ENCODE data around the gene PNRC2.
"Not testable (repeated sequence)": the region's sequence is repeated elsewhere in the genome, so short reads cannot be mapped to it uniquely, and the experiment has no call there.

The PNRC2 gene

DNA sequence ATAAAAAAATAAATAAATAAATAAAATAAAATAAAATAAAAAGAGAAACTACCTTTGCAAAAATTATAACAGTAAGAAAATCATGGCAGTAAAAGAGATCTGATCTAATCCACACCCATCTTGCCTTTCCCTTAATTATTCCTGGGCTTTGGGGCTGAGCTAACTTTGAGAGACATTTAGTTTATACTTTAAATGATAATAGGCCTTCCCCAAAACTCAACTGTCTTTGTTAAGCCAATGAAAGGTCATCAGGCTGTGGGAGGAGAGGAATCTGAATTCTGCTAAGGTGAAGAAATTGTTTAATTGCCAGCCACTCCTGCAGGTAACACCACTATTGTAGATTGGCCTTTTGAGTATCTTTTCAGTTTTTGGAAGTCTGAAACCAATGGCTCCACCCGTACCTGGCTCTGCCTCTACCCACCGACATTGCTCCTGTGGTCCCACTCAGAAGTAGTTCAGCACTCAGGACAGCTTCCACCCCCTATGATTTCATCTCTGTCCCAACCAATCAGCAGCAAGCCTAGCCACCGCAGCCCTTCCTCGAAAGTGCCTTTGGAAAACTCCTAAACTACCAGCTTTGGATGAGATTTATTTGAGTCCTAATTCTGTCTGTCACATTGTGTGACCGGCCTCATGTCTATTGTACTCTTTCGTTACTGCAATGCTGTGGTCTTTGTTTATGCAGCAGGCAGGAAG, 23.0 kb upstream of the PNRC2 start:
- Histone ChIP-seq H3K27ac (ENCODE audit: low read depth, low read length) (no peak overlapping the region), H3K4me3 (ENCODE audit: low read depth in 1 of 5, low read length in 5 of 5) (no peak overlapping the region), H3K36me3 (ENCODE audit: control insufficient read depth in 5 of 5, insufficient read depth in 5 of 5, low read length in 5 of 5) (no peaks in the 10 kb centered on the region), H3K9ac (ENCODE audit: low read length in 5 of 5) (no peak overlapping the region), H3K27me3 (ENCODE audit: control insufficient read depth in 5 of 5, insufficient read depth in 4 of 5, low read length in 5 of 5) (no peaks in the 10 kb centered on the region), H3K4me1 (ENCODE audit: control insufficient read depth in 5 of 5, insufficient read depth in 5 of 5, low read length in 5 of 5) (no peaks in the 10 kb centered on the region), H3K9me3 (ENCODE audit: control insufficient read depth in 5 of 5, low read length in 5 of 5) (no peaks in the 10 kb centered on the region)

DNA sequence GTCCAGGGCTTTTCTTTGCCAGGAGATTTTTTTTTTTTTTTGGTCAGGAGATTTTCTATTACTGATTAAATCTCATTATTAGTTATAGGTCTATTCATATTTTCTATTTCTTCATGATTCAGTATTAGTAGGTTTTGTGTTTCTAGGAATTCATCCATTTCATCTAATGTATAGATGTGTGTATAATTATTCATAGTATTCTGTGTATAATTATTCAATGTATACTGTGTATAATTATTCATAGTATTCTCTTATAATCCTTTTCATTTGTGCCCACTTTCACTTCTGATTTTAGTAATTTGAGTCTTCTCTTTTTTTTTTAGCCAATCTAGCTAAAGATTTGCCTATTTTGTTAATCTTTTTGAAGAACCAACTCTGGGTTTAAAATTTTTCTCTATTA, 12.3 kb upstream of the PNRC2 start:
- H3K4me3 ChIP-seq (ENCODE audit: low read depth in 1 of 5, low read length in 5 of 5): no peak overlapping the region
- no peaks in the 10 kb centered on the region for H3K36me3 ChIP-seq (ENCODE audit: control insufficient read depth in 5 of 5, insufficient read depth in 5 of 5, low read length in 5 of 5)
- peaks cover 0 to 2% (median 0%) of the 10 kb centered on the region in 5 donors for H3K4me1 ChIP-seq (ENCODE audit: control insufficient read depth in 5 of 5, insufficient read depth in 5 of 5, low read length in 5 of 5)
- H3K27me3 ChIP-seq (ENCODE audit: control insufficient read depth in 5 of 5, insufficient read depth in 4 of 5, low read length in 5 of 5): peaks cover 0 to 3% (median 0%) of the 10 kb centered on the region in 5 donors
- no peak overlapping the region for H3K9ac ChIP-seq (ENCODE audit: low read length in 5 of 5)
- H3K9me3 ChIP-seq (ENCODE audit: control insufficient read depth in 5 of 5, low read length in 5 of 5): peaks cover 0 to 9% (median 6%) of the 10 kb centered on the region in 5 donors
- H3K27ac ChIP-seq (ENCODE audit: low read depth, low read length): no peak overlapping the region

DNA sequence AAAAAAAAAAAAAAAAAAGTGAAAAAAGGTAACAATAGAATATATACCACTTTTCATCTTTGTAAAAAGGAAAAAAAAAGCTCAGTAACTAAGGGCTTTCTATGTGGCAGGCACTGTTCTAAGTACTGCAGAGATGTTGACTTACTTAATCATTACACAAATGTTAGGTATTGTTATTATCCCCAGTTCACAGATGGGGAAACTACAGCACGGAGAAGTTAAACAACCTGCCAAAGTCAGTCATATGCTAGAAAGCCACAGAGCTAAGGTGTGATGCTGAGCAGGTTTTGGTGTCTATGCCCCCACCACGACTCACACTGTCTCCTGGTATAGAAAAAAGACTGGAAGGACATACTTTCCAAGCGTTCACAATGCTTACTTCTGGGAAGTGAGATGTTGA, 6.6 kb upstream of the PNRC2 start:
- Histone ChIP-seq H3K36me3 (ENCODE audit: control insufficient read depth in 5 of 5, insufficient read depth in 5 of 5, low read length in 5 of 5) (no peaks in the 10 kb centered on the region), H3K4me1 (ENCODE audit: control insufficient read depth in 5 of 5, insufficient read depth in 5 of 5, low read length in 5 of 5) (peaks cover 1 to 16% (median 9%) of the 10 kb centered on the region in 5 donors), H3K27ac (ENCODE audit: low read depth, low read length) (no peak overlapping the region), H3K4me3 (ENCODE audit: low read depth in 1 of 5, low read length in 5 of 5) (no peak overlapping the region), H3K27me3 (ENCODE audit: control insufficient read depth in 5 of 5, insufficient read depth in 4 of 5, low read length in 5 of 5) (no peaks in the 10 kb centered on the region), H3K9me3 (ENCODE audit: control insufficient read depth in 5 of 5, low read length in 5 of 5) (no peaks in the 10 kb centered on the region), H3K9ac (ENCODE audit: low read length in 5 of 5) (no peak overlapping the region)

DNA sequence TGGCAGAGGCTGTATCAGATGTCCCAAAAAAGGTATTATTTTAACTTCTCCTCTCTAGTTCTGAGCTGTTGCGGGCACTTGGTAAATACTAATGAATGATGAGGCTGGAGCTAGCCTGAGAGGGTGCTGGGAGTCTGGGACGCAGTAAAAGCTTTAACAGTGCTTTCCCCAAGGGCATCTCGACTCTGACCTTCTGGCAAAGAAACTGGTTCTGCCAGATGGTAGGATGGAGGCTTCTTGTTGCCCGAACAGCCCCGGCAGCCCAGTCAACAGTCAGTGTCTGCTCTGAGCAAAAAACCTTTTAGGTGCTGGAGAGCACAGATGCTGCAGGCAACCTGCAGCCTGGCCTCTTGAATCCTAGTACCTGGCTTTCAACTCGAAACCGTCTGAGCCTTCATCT, 2.5 kb upstream of the PNRC2 start:
- Histone ChIP-seq H3K27ac (ENCODE audit: low read depth, low read length) (no peak overlapping the region), H3K4me1 (ENCODE audit: control insufficient read depth in 5 of 5, insufficient read depth in 5 of 5, low read length in 5 of 5) (peaks cover 1 to 36% (median 25%) of the 10 kb centered on the region in 5 donors)

DNA sequence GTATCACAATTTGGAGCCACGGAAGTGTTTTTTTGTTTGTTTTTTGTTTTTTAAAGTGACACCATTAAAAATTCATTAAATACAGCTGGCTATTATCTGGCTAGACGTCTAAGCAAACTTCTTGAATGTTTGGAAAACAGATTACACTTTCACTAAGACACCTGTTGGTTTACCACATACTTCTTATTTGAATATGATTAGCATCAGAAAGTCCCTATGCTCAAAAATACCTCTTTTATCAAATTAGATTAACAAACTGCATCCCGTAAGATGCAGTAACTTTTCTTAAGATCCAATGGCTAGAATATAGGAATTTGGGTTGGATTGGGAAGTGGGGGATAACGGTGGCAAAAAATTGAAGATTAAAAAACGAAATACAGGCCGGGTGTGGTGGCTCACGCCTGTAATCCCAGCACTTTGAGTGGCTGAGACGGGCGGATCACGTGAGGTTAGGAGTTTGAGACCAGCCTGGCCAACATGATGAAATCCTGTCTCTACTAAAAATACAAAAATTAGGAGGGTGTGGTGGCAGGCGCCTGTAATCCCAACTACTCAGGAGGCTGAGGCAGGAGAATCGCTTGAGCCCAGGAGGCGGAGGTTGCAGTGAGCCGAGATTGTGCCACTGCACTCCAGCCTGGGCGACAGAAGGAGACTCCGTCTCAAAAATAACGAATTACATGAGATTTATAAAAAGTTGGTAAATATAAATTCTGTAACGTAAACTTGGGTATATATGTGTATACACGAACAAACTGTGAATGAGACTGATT, 1.4 kb upstream of the PNRC2 start:
- not testable (repeated sequence) for H3K27me3 ChIP-seq (ENCODE audit: control insufficient read depth in 5 of 5, insufficient read depth in 4 of 5, low read length in 5 of 5); H3K9me3 ChIP-seq (ENCODE audit: control insufficient read depth in 5 of 5, low read length in 5 of 5)
- H3K4me3 ChIP-seq (ENCODE audit: low read depth in 1 of 5, low read length in 5 of 5): peak overlapping the region; percentile 82 to 97 (median 85)
- peaks cover 1 to 36% (median 25%) of the 10 kb centered on the region in 5 donors for H3K4me1 ChIP-seq (ENCODE audit: control insufficient read depth in 5 of 5, insufficient read depth in 5 of 5, low read length in 5 of 5)
- H3K36me3 ChIP-seq (ENCODE audit: control insufficient read depth in 5 of 5, insufficient read depth in 5 of 5, low read length in 5 of 5): peaks cover 0 to 10% (median 3%) of the 10 kb centered on the region in 5 donors
- H3K9ac ChIP-seq (ENCODE audit: low read length in 5 of 5): peak overlapping the region; percentile 76 to 98 (median 93)
- peak overlapping the region; percentile 99 for H3K27ac ChIP-seq (ENCODE audit: low read depth, low read length)

More for the DNA sequence above, 2.5 kb upstream of the PNRC2 start:
- Histone ChIP-seq H3K9ac (ENCODE audit: low read length in 5 of 5) (no peak overlapping the region), H3K4me3 (ENCODE audit: low read depth in 1 of 5, low read length in 5 of 5) (no peak overlapping the region), H3K9me3 (ENCODE audit: control insufficient read depth in 5 of 5, low read length in 5 of 5) (no peaks in the 10 kb centered on the region), H3K36me3 (ENCODE audit: control insufficient read depth in 5 of 5, insufficient read depth in 5 of 5, low read length in 5 of 5) (peaks cover 0 to 7% (median 0%) of the 10 kb centered on the region in 5 donors), H3K27me3 (ENCODE audit: control insufficient read depth in 5 of 5, insufficient read depth in 4 of 5, low read length in 5 of 5) (no peaks in the 10 kb centered on the region)

DNA sequence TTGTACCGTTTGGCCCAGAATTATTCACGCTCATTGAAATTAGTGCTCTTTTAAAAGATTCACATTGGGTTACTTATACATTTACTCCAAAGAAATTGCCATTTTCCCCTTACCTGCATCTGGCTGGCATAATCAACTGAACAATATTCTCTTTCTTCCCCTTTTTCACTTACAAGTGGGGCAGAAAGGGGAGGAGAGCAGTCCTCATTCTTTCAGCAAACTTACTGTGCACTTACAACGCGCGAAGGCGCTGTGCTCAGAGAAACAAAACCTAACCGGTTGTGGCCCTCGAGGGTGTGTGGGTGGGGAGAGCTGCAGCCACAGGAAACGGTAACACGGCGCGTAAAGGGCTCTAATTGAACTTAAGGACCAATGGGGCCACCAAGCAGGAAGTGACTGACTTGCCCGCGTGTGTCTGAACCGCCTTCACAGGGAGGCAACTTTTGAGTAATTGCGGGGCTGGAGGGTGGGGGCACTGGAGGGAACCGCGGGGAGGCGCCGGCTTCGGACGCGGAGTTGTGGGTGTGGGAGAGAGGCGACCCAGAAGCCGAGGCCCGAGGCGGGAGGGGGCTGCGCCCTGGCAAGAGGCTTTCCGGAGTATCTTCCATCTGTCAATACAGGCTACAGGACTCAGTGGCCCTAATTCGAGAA, 693 bp upstream of the PNRC2 start:
- H3K27ac ChIP-seq (ENCODE audit: low read depth, low read length): peak overlapping the region; percentile 99
- peak overlapping the region; percentile 91 to 98 (median 96) for H3K9ac ChIP-seq (ENCODE audit: low read length in 5 of 5)
- H3K9me3 ChIP-seq (ENCODE audit: control insufficient read depth in 5 of 5, low read length in 5 of 5): no peaks in the 10 kb centered on the region
- peaks cover 0 to 18% (median 7%) of the 10 kb centered on the region in 5 donors for H3K36me3 ChIP-seq (ENCODE audit: control insufficient read depth in 5 of 5, insufficient read depth in 5 of 5, low read length in 5 of 5)
- H3K27me3 ChIP-seq (ENCODE audit: control insufficient read depth in 5 of 5, insufficient read depth in 4 of 5, low read length in 5 of 5): no peaks in the 10 kb centered on the region
- peak overlapping the region; percentile 82 to 97 (median 85) for H3K4me3 ChIP-seq (ENCODE audit: low read depth in 1 of 5, low read length in 5 of 5)
- peaks cover 1 to 36% (median 29%) of the 10 kb centered on the region in 5 donors for H3K4me1 ChIP-seq (ENCODE audit: control insufficient read depth in 5 of 5, insufficient read depth in 5 of 5, low read length in 5 of 5)

DNA sequence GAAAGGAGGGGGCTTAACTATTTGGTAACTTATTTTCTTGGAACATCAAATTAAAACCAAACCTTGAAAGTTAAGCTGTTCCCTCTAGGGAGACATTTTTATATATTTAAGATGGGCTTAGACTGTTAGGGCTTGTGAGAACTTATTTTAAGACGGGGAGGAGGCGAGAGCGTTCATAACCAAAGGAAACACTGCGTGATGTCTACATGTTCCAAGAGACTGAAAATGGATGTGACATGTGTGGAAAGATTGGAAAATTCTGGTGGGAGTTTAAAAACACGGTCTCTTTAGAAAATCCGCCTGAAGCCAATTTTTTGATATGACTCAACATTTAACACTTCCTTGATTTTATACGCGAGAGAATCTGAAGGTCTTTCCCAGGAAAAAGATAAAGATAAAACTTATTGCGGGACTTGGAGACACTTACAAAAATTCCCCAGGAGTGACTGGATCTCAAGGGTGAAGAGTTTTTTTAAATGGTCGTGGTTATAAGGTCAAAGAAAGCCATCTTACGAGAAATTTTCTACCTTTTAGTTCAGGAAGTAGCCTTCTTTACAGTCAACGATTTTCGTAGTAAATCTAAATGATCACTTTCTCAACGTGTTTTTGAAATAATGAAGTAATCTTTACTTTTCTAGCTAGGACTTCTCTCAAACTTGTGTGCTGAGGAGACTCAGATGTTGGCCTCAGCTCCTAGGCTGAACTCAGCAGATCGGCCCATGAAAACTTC, 828 bp downstream of the PNRC2 start:
- H3K4me1 ChIP-seq (ENCODE audit: control insufficient read depth in 5 of 5, insufficient read depth in 5 of 5, low read length in 5 of 5): peaks cover 0 to 38% (median 29%) of the 10 kb centered on the region in 5 donors
- peak overlapping the region; percentile 99 for H3K27ac ChIP-seq (ENCODE audit: low read depth, low read length)
- H3K9ac ChIP-seq (ENCODE audit: low read length in 5 of 5): peak overlapping the region; percentile 93 to 98 (median 96)
- no peaks in the 10 kb centered on the region for H3K9me3 ChIP-seq (ENCODE audit: control insufficient read depth in 5 of 5, low read length in 5 of 5)
- H3K27me3 ChIP-seq (ENCODE audit: control insufficient read depth in 5 of 5, insufficient read depth in 4 of 5, low read length in 5 of 5): no peaks in the 10 kb centered on the region
- H3K36me3 ChIP-seq (ENCODE audit: control insufficient read depth in 5 of 5, insufficient read depth in 5 of 5, low read length in 5 of 5): peaks cover 0 to 21% (median 14%) of the 10 kb centered on the region in 5 donors
- peak overlapping the region; percentile 82 to 97 (median 93) for H3K4me3 ChIP-seq (ENCODE audit: low read depth in 1 of 5, low read length in 5 of 5)

DNA sequence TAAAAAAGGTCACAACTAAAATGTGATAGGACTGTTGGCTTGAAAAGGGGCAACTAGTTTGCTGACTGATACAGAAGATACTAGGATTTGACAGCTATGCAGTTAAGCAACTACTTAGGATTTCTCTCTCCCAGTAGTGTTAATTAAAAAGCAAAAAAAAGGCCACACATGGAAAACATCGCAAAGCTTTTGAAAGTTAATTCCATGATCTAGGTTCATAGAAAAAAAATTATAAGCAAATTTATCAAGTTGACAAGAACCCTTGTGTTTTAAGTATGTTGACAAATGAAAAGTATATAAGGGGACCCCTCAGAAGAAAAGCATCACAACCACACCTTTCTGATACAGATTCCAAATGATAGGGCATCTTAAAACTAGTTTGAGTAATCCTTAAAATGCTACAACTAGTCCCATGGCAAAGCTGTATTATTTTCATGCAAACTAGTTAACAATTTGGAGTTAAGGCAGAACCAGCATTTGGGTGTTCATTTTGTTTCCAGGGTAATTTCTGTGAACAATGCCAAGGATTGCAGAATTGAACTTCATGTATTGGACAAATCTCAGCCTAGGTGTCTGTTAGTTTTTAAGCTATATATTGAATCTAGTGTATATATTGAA, 4.1 kb downstream of the PNRC2 start:
- no peaks in the 10 kb centered on the region for H3K27me3 ChIP-seq (ENCODE audit: control insufficient read depth in 5 of 5, insufficient read depth in 4 of 5, low read length in 5 of 5)
- H3K27ac ChIP-seq (ENCODE audit: low read depth, low read length): peak overlapping the region; percentile 59
- no peak overlapping the region for H3K4me3 ChIP-seq (ENCODE audit: low read depth in 1 of 5, low read length in 5 of 5)
- peaks cover 0 to 27% (median 24%) of the 10 kb centered on the region in 5 donors for H3K4me1 ChIP-seq (ENCODE audit: control insufficient read depth in 5 of 5, insufficient read depth in 5 of 5, low read length in 5 of 5)
- H3K36me3 ChIP-seq (ENCODE audit: control insufficient read depth in 5 of 5, insufficient read depth in 5 of 5, low read length in 5 of 5): peaks cover 13 to 41% (median 30%) of the 10 kb centered on the region in 5 donors
- no peaks in the 10 kb centered on the region for H3K9me3 ChIP-seq (ENCODE audit: control insufficient read depth in 5 of 5, low read length in 5 of 5)
- H3K9ac ChIP-seq (ENCODE audit: low read length in 5 of 5): peak overlapping the region in 1 of 5 donors; percentile 32

DNA sequence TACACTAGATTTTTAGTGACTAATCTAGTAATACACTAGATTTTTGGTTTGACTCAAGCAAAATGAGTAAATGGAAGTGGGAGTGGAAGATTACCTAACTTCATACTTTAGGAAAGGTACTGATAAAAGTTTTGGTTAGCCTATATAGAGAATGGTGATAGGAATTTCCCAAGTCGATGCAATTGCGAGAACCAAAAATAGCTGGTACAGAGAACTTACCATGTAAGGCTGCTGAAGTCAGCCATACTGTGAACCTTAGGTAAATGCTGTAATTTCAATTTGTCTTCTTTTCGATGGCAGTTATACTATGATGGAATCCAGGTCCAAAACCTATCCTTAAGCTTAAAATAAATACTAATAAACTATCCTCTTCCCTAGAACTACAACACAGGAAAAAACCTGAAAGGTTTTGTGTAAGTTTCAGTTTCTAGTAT, 4.6 kb downstream of the PNRC2 start:
- Histone ChIP-seq H3K27me3 (ENCODE audit: control insufficient read depth in 5 of 5, insufficient read depth in 4 of 5, low read length in 5 of 5) (no peaks in the 10 kb centered on the region), H3K9ac (ENCODE audit: low read length in 5 of 5) (peak overlapping the region in 1 of 5 donors; percentile 32)

More for the DNA sequence above, 4.6 kb downstream of the PNRC2 start:
- Histone ChIP-seq H3K9me3 (ENCODE audit: control insufficient read depth in 5 of 5, low read length in 5 of 5) (no peaks in the 10 kb centered on the region), H3K4me3 (ENCODE audit: low read depth in 1 of 5, low read length in 5 of 5) (no peak overlapping the region), H3K4me1 (ENCODE audit: control insufficient read depth in 5 of 5, insufficient read depth in 5 of 5, low read length in 5 of 5) (peaks cover 0 to 24% (median 23%) of the 10 kb centered on the region in 5 donors), H3K27ac (ENCODE audit: low read depth, low read length) (peak overlapping the region; percentile 59), H3K36me3 (ENCODE audit: control insufficient read depth in 5 of 5, insufficient read depth in 5 of 5, low read length in 5 of 5) (peaks cover 13 to 43% (median 30%) of the 10 kb centered on the region in 5 donors)

Measured in subcutaneous abdominal adipose tissue (tissue), 5 donors.